GM12864 (cell line): Measurements from ENCODE around the gene PREX1.

Source experiments
- DNase-seq: peaks from one replicate; pipeline ENCODE4 v3.0.0-alpha.2; 2011; ENCODE audit warnings: low read depth
- H3K4me3 ChIP-seq: 2 replicates; pipeline ENCODE4 v1.5.1; 2011; ENCODE audit warnings: mild to moderate bottlenecking, low read depth, low read length, control low read depth
- TF ChIP-seq, protein P1 (sequence below): IDR thresholded peaks from 2 replicates; pipeline ENCODE4 v1.5.1; 2011; ENCODE audit warnings: low read depth, mild to moderate bottlenecking, moderate library complexity, low read length, control low read depth, inconsistent platforms; ENCODE audit errors: missing control alignments

The PREX1 gene

GRCh38 chr20:48825566-48825920 lies 2.3 kb downstream of the PREX1 start:
- peak overlapping the region; percentile 89 for H3K4me3 ChIP-seq
- DNase-seq: no peak
- TF ChIP-seq, protein P1, sequence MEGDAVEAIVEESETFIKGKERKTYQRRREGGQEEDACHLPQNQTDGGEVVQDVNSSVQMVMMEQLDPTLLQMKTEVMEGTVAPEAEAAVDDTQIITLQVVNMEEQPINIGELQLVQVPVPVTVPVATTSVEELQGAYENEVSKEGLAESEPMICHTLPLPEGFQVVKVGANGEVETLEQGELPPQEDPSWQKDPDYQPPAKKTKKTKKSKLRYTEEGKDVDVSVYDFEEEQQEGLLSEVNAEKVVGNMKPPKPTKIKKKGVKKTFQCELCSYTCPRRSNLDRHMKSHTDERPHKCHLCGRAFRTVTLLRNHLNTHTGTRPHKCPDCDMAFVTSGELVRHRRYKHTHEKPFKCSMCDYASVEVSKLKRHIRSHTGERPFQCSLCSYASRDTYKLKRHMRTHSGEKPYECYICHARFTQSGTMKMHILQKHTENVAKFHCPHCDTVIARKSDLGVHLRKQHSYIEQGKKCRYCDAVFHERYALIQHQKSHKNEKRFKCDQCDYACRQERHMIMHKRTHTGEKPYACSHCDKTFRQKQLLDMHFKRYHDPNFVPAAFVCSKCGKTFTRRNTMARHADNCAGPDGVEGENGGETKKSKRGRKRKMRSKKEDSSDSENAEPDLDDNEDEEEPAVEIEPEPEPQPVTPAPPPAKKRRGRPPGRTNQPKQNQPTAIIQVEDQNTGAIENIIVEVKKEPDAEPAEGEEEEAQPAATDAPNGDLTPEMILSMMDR: no peak

DNA sequence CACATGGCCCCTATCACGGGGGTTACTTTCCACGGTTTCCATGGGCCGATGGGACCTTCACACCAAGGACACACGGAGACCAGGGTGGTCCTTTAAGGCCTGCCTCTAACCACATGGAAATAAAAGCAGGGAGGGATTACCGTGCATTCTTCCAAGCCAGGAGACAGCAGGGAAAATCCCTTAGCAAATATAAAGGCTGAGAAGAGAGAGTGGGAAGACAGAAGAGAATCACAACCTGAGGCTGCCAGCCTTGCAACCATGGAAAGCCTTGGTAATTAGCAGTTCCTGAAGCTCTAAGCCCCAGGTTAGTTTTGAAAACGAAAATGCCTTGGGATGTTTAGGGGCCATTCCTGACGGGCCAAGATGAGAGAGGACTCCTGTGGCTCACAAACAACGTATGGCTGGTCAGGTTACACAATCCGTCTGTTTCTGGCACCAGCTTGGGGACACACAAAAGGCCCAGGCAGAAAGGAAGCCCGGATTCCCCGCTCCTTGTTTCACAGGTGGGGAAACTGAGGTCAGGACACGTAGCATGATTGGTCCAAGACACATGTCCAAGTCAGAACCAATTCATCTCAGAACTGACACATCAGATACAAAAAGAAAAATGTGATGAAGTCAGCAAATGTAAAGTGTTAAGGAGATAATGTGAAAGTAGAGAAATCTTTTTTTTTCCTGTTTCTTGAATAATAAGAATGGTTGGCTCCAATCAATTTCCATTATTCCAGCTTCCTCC lies 2.8 kb downstream of the PREX1 start:
- peak overlapping the region; percentile 89 for H3K4me3 ChIP-seq
- TF ChIP-seq, protein P1: no peak
- no peak for DNase-seq

DNA sequence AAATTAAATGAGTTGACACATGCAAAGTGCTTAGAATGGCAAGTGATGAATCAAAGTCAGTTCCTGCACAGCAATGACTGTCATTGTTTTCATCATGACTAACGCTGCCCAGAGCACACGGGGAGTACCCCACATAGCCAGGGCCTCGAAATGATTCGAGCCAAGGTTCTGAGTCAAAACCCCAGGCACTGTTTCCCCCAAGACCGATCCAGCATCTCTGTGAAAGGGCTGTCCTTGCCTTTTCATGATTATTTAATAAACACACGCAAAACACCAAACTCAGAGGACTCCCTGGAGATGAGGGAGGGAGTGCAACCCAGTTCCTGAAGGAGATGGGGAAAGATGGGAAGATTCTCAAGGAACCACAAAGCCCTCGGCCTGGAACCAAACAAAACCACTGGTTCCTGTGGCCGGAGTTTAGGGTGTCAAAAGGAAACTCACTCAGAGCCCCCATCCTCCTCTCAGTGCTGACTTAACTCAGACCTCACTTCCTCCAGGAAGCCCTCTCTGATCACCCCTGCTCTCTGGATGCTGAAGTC lies 3.8 kb downstream of the PREX1 start:
- peak; percentile 73 for DNase-seq
- TF ChIP-seq, protein P1: no peak
- H3K4me3 ChIP-seq: peak overlapping the region; percentile 89

- TF ChIP-seq, protein P1: no peak
- peak overlapping the region; percentile 36 for H3K4me3 ChIP-seq
- DNase-seq: no peak
Observed at GRCh38 chr20:48823476-48823875, 4.3 kb downstream of the PREX1 start.

DNA sequence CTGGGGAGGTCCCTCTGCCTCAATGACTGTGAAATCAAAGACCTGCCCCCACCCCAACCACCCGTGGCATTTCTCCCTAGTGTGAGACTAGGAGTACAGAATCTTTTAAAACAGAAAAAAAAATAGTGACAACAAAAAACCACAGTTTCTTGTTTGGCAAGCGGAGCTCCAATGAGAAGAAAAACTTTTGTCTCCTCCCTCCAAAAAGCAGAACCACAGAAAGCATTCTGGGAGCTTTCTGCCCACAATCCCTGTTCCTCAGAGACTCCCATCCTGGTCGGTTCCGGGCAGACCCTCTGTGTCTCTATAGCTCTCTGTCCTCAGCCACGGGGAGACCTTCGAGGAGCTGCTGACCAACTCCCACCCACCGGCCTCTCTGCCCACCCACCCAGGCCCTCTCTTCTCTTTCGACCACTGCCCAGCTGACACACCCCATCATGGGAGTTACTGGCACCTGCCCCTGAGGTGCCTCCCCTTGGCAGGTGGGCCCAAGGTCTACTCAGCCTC lies 4.9 kb downstream of the PREX1 start:
- TF ChIP-seq, protein P1: no peak
- no peak for DNase-seq
- H3K4me3 ChIP-seq: peak overlapping the region; percentile 36

DNA sequence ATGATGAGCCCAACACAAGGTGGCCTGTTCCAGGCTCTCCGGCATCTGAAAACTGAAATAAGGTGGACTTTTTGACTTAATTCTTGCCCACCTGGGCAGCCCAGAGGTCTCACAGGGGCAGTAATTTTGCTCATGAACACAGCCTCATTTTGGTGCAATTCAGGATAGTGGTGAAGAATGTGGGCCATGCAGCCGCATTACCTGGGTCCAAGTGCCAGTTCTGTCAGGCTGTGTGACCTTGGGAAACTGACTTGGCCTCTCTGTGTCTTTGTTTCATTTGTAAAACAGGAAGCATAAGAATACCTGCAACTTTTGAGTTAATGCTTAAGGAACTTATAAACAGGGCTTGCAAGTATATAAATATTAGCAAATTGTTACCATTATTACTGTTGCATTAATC lies 5.6 kb downstream of the PREX1 start:
- TF ChIP-seq, protein P1: no peak
- no peak for DNase-seq
- H3K4me3 ChIP-seq: no peak overlapping the region
